IMR-90 (cell line): Measurements from ENCODE around the gene ARAP1. TPM values are rescaled to one million over a fixed set of nuclear protein-coding genes. Genes with fewer than 3 reads are reported as not detected.

ENCODE experiments used
- ATAC-seq: fragments of 200-7000 bp; cut with Tn5 transposase; 2 replicates; pipeline ENCODE4 v1.9.1; 2020; ENCODE audit warnings: low read depth, mild to moderate bottlenecking, moderate library complexity
- BruUV-seq: library from RNA; stranded (reverse); fragments of 400-500 nt; replicated peaks from 2 replicates; lab custom pipeline; 2021; lab: Mats Ljungman, UMichigan
- CTCF ChIA-PET: fragments of 300-600 bp; formaldehyde crosslinking; extraction: SDS; loops from one replicate; lab custom pipeline; 2021; ENCODE audit warnings: antibody characterized with exemption; lab: Yijun Ruan, JAX
- POLR2A ChIA-PET: fragments of 300-600 bp; sonication (Branson Sonifier 250); formaldehyde crosslinking; loops from one replicate; lab custom pipeline; 2022; ENCODE audit warnings: antibody characterized with exemption; ENCODE audit not compliant: unreplicated experiment; lab: Charles Lee
- DNase-seq: peaks from one replicate; pipeline ENCODE4 v3.0.0; 2013
- H2AFZ ChIP-seq: replicated peaks from 2 replicates; pipeline ENCODE3; 2013; ENCODE audit warnings: low read length, mild to moderate bottlenecking; ENCODE audit not compliant: poor library complexity
- H2AK5ac ChIP-seq: 2 replicates; pipeline ENCODE4 v1.6.1; 2013; ENCODE audit warnings: low read depth, low read length, inconsistent platforms
- H2AK9ac ChIP-seq: replicated peaks from 2 replicates; pipeline ENCODE3; 2013; ENCODE audit warnings: mild to moderate bottlenecking, low read depth, low read length, moderate library complexity; ENCODE audit not compliant: poor library complexity
- H2BK120ac ChIP-seq: 2 replicates; pipeline ENCODE4 v1.6.1; 2013; ENCODE audit warnings: low read depth, low read length, inconsistent platforms
- H2BK15ac ChIP-seq: 3 replicates; pipeline ENCODE4 v1.6.1; 2013; ENCODE audit warnings: low read depth, low read length, inconsistent platforms
- H2BK20ac ChIP-seq: 2 replicates; pipeline ENCODE4 v1.6.1; 2013; ENCODE audit warnings: low read depth, mild to moderate bottlenecking, inconsistent platforms, low read length, moderate library complexity
- H2BK5ac ChIP-seq: 2 replicates; pipeline ENCODE4 v1.6.1; 2013; ENCODE audit warnings: mild to moderate bottlenecking, low read depth, low read length, inconsistent platforms; ENCODE audit not compliant: poor library complexity, severe bottlenecking
- H3K14ac ChIP-seq: replicated peaks from 2 replicates; pipeline ENCODE4 v1.6.1; 2013; ENCODE audit warnings: low read depth, low read length, inconsistent platforms
- H3K18ac ChIP-seq: 2 replicates; pipeline ENCODE4 v1.6.1; 2013; ENCODE audit warnings: low read depth, low read length, control low read depth
- H3K23ac ChIP-seq: 2 replicates; pipeline ENCODE4 v1.6.1; 2013; ENCODE audit warnings: low read depth, low read length, inconsistent platforms
- H3K27ac ChIP-seq: 2 replicates; pipeline ENCODE4 v1.5.1; 2013; ENCODE audit warnings: mild to moderate bottlenecking, control low read depth, low read length; ENCODE audit not compliant: insufficient read depth
- H3K27me3 ChIP-seq: 2 replicates; pipeline ENCODE4 v1.6.1; 2013; ENCODE audit warnings: low read length; ENCODE audit not compliant: control insufficient read depth, insufficient read depth
- H3K36me3 ChIP-seq: 2 replicates; pipeline ENCODE4 v1.6.1; 2013; ENCODE audit warnings: low read length, mixed read lengths; ENCODE audit not compliant: control insufficient read depth, insufficient read depth
- H3K4ac ChIP-seq: 2 replicates; pipeline ENCODE4 v1.6.1; 2013; ENCODE audit warnings: low read depth, low read length, inconsistent platforms
- H3K4me1 ChIP-seq: 2 replicates; pipeline ENCODE4 v1.6.1; 2013; ENCODE audit warnings: low read length, mixed read lengths; ENCODE audit not compliant: control insufficient read depth, insufficient read depth
- H3K4me2 ChIP-seq: 2 replicates; pipeline ENCODE4 v1.6.1; 2013; ENCODE audit warnings: low read depth, mild to moderate bottlenecking, control low read depth, low read length, moderate library complexity
- H3K4me3 ChIP-seq: 2 replicates; pipeline ENCODE4 v1.5.1; 2013; ENCODE audit warnings: low read depth, mild to moderate bottlenecking, control low read depth, low read length, moderate library complexity; ENCODE audit not compliant: insufficient read depth
- H3K56ac ChIP-seq: 2 replicates; pipeline ENCODE4 v1.6.1; 2013; ENCODE audit warnings: low read length, inconsistent platforms; ENCODE audit not compliant: insufficient read depth; ENCODE audit errors: extremely low read depth
- H3K79me1 ChIP-seq, 2 experiments: 2 replicates each; pipeline ENCODE4 v1.6.1; 2013; ENCODE audit warnings: low read length in 2 of 2, inconsistent platforms in 1 of 2, low read depth in 1 of 2
- H3K9ac ChIP-seq: 2 replicates; pipeline ENCODE4 v1.6.1; 2013; ENCODE audit warnings: low read depth, low read length, control low read depth
- H3K9me1 ChIP-seq: 2 replicates; pipeline ENCODE4 v1.6.1; 2013; ENCODE audit warnings: low read length, inconsistent platforms; ENCODE audit not compliant: insufficient read depth
- H3K9me3 ChIP-seq: 2 replicates; pipeline ENCODE4 v1.6.1; 2013; ENCODE audit warnings: low read length; ENCODE audit not compliant: control insufficient read depth, insufficient read depth
- H4K20me1 ChIP-seq: 2 replicates; pipeline ENCODE4 v1.6.1; 2013; ENCODE audit warnings: low read length, inconsistent platforms; ENCODE audit not compliant: insufficient read depth
- H4K5ac ChIP-seq: 2 replicates; pipeline ENCODE4 v1.6.1; 2013; ENCODE audit warnings: mild to moderate bottlenecking, low read depth, low read length, control low read depth
- H4K8ac ChIP-seq, 2 experiments: 2 replicates each; pipeline ENCODE4 v1.6.1; 2013; ENCODE audit warnings: low read depth in 2 of 2, low read length in 2 of 2, control low read depth in 1 of 2, inconsistent platforms in 1 of 2
- H4K91ac ChIP-seq: 2 replicates; pipeline ENCODE4 v1.6.1; 2013; ENCODE audit warnings: low read depth, low read length, inconsistent platforms; ENCODE audit not compliant: insufficient read depth
- BHLHE40 ChIP-seq: fragments of 150-350 bp; IDR thresholded peaks from 2 replicates; pipeline ENCODE4 v1.6.1; 2016; ENCODE audit warnings: mild to moderate bottlenecking, low read depth, low read length
- CHD1 ChIP-seq: IDR thresholded peaks from 2 replicates; pipeline ENCODE4 v1.6.1; 2012; ENCODE audit warnings: low read depth, low read length, improper control_type of control experiment
- FOS ChIP-seq: fragments of 150-350 bp; IDR thresholded peaks from 2 replicates; pipeline ENCODE4 v1.6.1; 2016; ENCODE audit warnings: low read depth, low read length
- MAFK ChIP-seq: IDR thresholded peaks from 2 replicates; pipeline ENCODE4 v1.6.1; 2012; ENCODE audit warnings: low read depth, low read length, improper control_type of control experiment
- MAZ ChIP-seq: IDR thresholded peaks from 2 replicates; pipeline ENCODE4 v1.6.1; 2012; ENCODE audit warnings: low read depth, mild to moderate bottlenecking, low read length, improper control_type of control experiment, moderate library complexity, borderline replicate concordance
- MXI1 ChIP-seq: IDR thresholded peaks from 2 replicates; pipeline ENCODE4 v1.6.1; 2012; ENCODE audit warnings: low read depth, mild to moderate bottlenecking, low read length, moderate library complexity, borderline replicate concordance
- NFE2L2 ChIP-seq: fragments of 150-350 bp; IDR thresholded peaks from 2 replicates; pipeline ENCODE4 v1.6.1; 2016; ENCODE audit warnings: low read depth, mild to moderate bottlenecking, low read length
- RAD21 ChIP-seq: IDR thresholded peaks from 2 replicates; pipeline ENCODE4 v1.6.1; 2012; ENCODE audit warnings: low read length, improper control_type of control experiment
- RCOR1 ChIP-seq: IDR thresholded peaks from 2 replicates; pipeline ENCODE4 v1.6.1; 2012; ENCODE audit warnings: mild to moderate bottlenecking, low read length, improper control_type of control experiment; ENCODE audit not compliant: insufficient replicate concordance
- RFX5 ChIP-seq: IDR thresholded peaks from 2 replicates; pipeline ENCODE4 v1.8.0; 2012; ENCODE audit warnings: low read depth, mild to moderate bottlenecking, low read length, moderate library complexity
- SMC3 ChIP-seq: fragments of 150-350 bp; IDR thresholded peaks from 2 replicates; pipeline ENCODE4 v1.6.1; 2016; ENCODE audit warnings: low read depth, mild to moderate bottlenecking, antibody characterized with exemption, low read length, moderate library complexity
- WGBS, 2 experiments: methylation state at CpG; one replicate each; pipeline versions ENCODE4 v1.1.5 to v1.1.7; 2013; ENCODE audit warnings: missing lambda C conversion rate in 2 of 2; ENCODE audit not compliant: insufficient read length in 1 of 2; ENCODE audit errors: extremely low coverage in 2 of 2; 5-methylcytosine and 5-hydroxymethylcytosine counted together
- dilution Hi-C: fragments of 300-500 bp; cut with HindIII; formaldehyde crosslinking; loops from one replicate; pipeline ENCODE4 v1.14.3; 2018; ENCODE audit warnings: low sequenced_read_pairs; ENCODE audit not compliant: unreplicated experiment
- in situ Hi-C: fragments of 300-500 bp; cut with MboI; formaldehyde crosslinking; loops from 3 replicates; pipeline ENCODE4 v1.14.3; 2019; ENCODE audit warnings: low sequenced_read_pairs, inconsistent platforms, mixed read lengths
- intact Hi-C: fragments of 100-400 bp; cut with micrococcal nuclease; formaldehyde crosslinking; loops from 2 replicates; pipeline ENCODE4 v1.10.0; 2022
- polyA plus RNA-seq, 3 experiments: library from polyadenylated mRNA; depleted of rRNA; stranded (reverse); fragments of >200 nt; gene quantifications; 2 replicates each; pipeline ENCODE4 v1.2.3, GENCODE V29; 2012; ENCODE audit warnings: low replicate concordance in 1 of 3
- total RNA-seq: library from RNA; depleted of rRNA; stranded (reverse); fragments of >200 nt; gene quantifications from 2 replicates; pipeline ENCODE4 v1.2.3, GENCODE V29; 2012
- TF ChIP-seq, protein P1 (sequence below): fragments of 150-350 bp; IDR thresholded peaks from 2 replicates; pipeline ENCODE4 v1.6.1; 2016; ENCODE audit warnings: low read depth, mild to moderate bottlenecking, low read length, moderate library complexity, borderline replicate concordance
- TF ChIP-seq, protein P2 (sequence below): conservative IDR thresholded peaks from 2 replicates; pipeline ENCODE4 v1.5.1; 2012; ENCODE audit warnings: mild to moderate bottlenecking, low read depth, low read length, improper control_type of control experiment

ARAP1 gene
- total and polyA plus RNA-seq, 2 of the 4 experiments (the other 2 are of a cell fraction), result 37.6 to 63.1 TPM

DNA sequence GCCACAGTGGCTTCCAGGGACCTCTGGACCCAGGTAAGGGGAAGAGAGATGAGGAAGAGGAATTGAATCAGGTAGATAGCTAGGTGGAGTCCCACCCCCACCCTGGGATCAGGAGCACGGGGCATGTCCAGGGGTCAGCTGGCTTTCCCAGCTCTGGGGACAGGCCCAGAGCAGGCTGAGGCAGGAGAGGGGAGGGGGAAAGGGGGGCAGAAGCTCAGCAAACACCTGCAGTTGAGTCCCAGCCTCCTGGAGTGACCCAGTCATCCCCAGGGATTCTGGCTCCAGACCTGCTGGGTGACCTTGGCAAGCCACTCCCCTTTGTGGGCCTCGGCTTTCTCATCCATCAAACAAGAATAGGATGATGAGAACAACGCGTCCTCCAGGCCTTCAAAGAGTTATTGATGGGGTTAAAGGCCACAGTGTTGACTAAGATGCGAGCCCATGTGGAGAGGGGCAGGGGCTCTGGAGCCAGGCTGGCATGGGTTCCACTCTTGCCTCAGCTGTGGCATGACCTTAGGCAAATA lies 25.6 kb upstream of the ARAP1 start:
- Histone ChIP-seq H2BK5ac (no peak overlapping the region), H3K27ac (no peak overlapping the region), H2BK20ac (no peak overlapping the region), H2AK5ac (no peak overlapping the region), H4K91ac (no peak overlapping the region), H4K8ac (no peak overlapping the region), H4K20me1 (peaks cover 9% of the 10 kb centered on the region; the same call in 1 of the 2 replicates), H3K79me1 (0 out of 4 replicates have a peak, but pooled peaks cover 0 to 8% of the 10 kb centered on the region in 2 experiments), H2AFZ (no peak overlapping the region), H2AK9ac (no peak overlapping the region), H3K14ac (no peak overlapping the region), H3K4me2 (no peak overlapping the region), H3K18ac (no peak overlapping the region), H3K36me3 (no peaks in the 10 kb centered on the region), H3K23ac (no peak overlapping the region), H3K27me3 (peaks cover 4% of the 10 kb centered on the region; the same call in 1 of the 2 replicates), H4K5ac (no peak overlapping the region), H2BK120ac (no peak overlapping the region), H3K9me1 (no peaks in the 10 kb centered on the region; the same call in 1 of the 2 replicates), H3K4me1 (peaks cover 15% of the 10 kb centered on the region), H3K9me3 (no peaks in the 10 kb centered on the region), H2BK15ac (no peak overlapping the region), H3K9ac (no peak overlapping the region), H3K4me3 (no peak overlapping the region), H3K56ac (no peak overlapping the region), H3K4ac (no peak overlapping the region; the same call in 1 of the 2 replicates)
- no peak for DNase-seq
- in situ Hi-C loops, result no loop called here
- CTCF ChIA-PET, result no interaction called here
- no peak for ATAC-seq
- dilution Hi-C loops, result no loop called here
- intact Hi-C loops, result no loop called here
- BruUV-seq, result no TSS peak
- TF ChIP-seq BHLHE40, result no peak
- no peak for TF ChIP-seq FOS
- TF ChIP-seq MXI1, result no peak
- no peak for TF ChIP-seq MAZ
- TF ChIP-seq, protein P1, sequence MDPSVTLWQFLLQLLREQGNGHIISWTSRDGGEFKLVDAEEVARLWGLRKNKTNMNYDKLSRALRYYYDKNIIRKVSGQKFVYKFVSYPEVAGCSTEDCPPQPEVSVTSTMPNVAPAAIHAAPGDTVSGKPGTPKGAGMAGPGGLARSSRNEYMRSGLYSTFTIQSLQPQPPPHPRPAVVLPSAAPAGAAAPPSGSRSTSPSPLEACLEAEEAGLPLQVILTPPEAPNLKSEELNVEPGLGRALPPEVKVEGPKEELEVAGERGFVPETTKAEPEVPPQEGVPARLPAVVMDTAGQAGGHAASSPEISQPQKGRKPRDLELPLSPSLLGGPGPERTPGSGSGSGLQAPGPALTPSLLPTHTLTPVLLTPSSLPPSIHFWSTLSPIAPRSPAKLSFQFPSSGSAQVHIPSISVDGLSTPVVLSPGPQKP, result no peak
- no peak for TF ChIP-seq RCOR1
- no peak for TF ChIP-seq RAD21
- TF ChIP-seq SMC3, result no peak
- TF ChIP-seq RFX5, result no peak
- no peak for TF ChIP-seq MAFK
- TF ChIP-seq, protein P2, sequence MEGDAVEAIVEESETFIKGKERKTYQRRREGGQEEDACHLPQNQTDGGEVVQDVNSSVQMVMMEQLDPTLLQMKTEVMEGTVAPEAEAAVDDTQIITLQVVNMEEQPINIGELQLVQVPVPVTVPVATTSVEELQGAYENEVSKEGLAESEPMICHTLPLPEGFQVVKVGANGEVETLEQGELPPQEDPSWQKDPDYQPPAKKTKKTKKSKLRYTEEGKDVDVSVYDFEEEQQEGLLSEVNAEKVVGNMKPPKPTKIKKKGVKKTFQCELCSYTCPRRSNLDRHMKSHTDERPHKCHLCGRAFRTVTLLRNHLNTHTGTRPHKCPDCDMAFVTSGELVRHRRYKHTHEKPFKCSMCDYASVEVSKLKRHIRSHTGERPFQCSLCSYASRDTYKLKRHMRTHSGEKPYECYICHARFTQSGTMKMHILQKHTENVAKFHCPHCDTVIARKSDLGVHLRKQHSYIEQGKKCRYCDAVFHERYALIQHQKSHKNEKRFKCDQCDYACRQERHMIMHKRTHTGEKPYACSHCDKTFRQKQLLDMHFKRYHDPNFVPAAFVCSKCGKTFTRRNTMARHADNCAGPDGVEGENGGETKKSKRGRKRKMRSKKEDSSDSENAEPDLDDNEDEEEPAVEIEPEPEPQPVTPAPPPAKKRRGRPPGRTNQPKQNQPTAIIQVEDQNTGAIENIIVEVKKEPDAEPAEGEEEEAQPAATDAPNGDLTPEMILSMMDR, result no peak
- no peak for TF ChIP-seq NFE2L2
- no peak for TF ChIP-seq CHD1
- POLR2A ChIA-PET, result no interaction called here
- WGBS, 2 experiments, result no CpG with 5 or more reads among the region's 5 CpGs
